ENCODE results near the gene IL4I1.

Gene IL4I1

GRCh38 chr19:49855676-49856573, 40.8 kb downstream of the IL4I1 start:
- Histone ChIP-seq H3K4me2 (ENCODE audit: low read length) (no peak overlapping the region), H4K20me1 (ENCODE audit: control insufficient read depth, insufficient read depth, low read depth, low read length) (peaks cover 13% of the 10 kb centered on the region; the same call in 1 of the 2 replicates), H3K4me3 (ENCODE audit: low read length) (no peak overlapping the region), H3F3A (ENCODE audit: control insufficient read depth, insufficient read depth) (peaks cover 8% of the 10 kb centered on the region), H3K27ac (ENCODE audit: low read depth, low read length) (no peak overlapping the region), H3K4me1 (ENCODE audit: control insufficient read depth, low read length) (peaks cover 24% of the 10 kb centered on the region), H3K36me3 (ENCODE audit: control insufficient read depth, low read length) (peaks cover 71% of the 10 kb centered on the region), H3K27me3 (ENCODE audit: control insufficient read depth, low read length) (no peaks in the 10 kb centered on the region; the same call in 1 of the 2 replicates), H3K9me3 (ENCODE audit: control insufficient read depth, insufficient read depth, low read length) (no peaks in the 10 kb centered on the region), H3K9me2 (replicated peaks; ENCODE audit: control insufficient read depth, low read length) (no peaks in the 10 kb centered on the region), H3K79me2 (ENCODE audit: control insufficient read depth, low read length) (peaks cover 33% of the 10 kb centered on the region)
- TF ChIP-seq EZH2phosphoT487 (IDR thresholded peaks at IDR 0.05; ENCODE audit: borderline replicate concordance, low read length) = no peak
- no peak for TF ChIP-seq CTCF (IDR thresholded peaks at IDR 0.05; ENCODE audit: low read depth, low read length, poor library complexity, severe bottlenecking)

- no peak overlapping the region for H3K4me2 ChIP-seq (ENCODE audit: low read length)
- peaks cover 65% of the 10 kb centered on the region for H3K36me3 ChIP-seq (ENCODE audit: control insufficient read depth, low read length)
- H4K20me1 ChIP-seq (ENCODE audit: control insufficient read depth, insufficient read depth, low read depth, low read length) = peaks cover 13% of the 10 kb centered on the region; the same call in 1 of the 2 replicates
- H3K4me3 ChIP-seq (ENCODE audit: low read length) = no peak overlapping the region
- no peaks in the 10 kb centered on the region for H3K9me3 ChIP-seq (ENCODE audit: control insufficient read depth, insufficient read depth, low read length)
- peaks cover 25% of the 10 kb centered on the region for H3K4me1 ChIP-seq (ENCODE audit: control insufficient read depth, low read length)
- H3K27ac ChIP-seq (ENCODE audit: low read depth, low read length) = no peak overlapping the region
- H3K79me2 ChIP-seq (ENCODE audit: control insufficient read depth, low read length) = peaks cover 33% of the 10 kb centered on the region
- H3F3A ChIP-seq (ENCODE audit: control insufficient read depth, insufficient read depth) = peaks cover 8% of the 10 kb centered on the region
- TF ChIP-seq CTCF (IDR thresholded peaks at IDR 0.05; ENCODE audit: low read depth, low read length, poor library complexity, severe bottlenecking) = no peak
- no peak for TF ChIP-seq EZH2phosphoT487 (IDR thresholded peaks at IDR 0.05; ENCODE audit: borderline replicate concordance, low read length)
- no peaks in the 10 kb centered on the region; the same call in 1 of the 2 replicates for H3K27me3 ChIP-seq (ENCODE audit: control insufficient read depth, low read length)
- no peaks in the 10 kb centered on the region for H3K9me2 ChIP-seq (replicated peaks; ENCODE audit: control insufficient read depth, low read length)
These were observed 41.4 kb downstream of the IL4I1 start for GRCh38 chr19:49855277-49855675.

DNA sequence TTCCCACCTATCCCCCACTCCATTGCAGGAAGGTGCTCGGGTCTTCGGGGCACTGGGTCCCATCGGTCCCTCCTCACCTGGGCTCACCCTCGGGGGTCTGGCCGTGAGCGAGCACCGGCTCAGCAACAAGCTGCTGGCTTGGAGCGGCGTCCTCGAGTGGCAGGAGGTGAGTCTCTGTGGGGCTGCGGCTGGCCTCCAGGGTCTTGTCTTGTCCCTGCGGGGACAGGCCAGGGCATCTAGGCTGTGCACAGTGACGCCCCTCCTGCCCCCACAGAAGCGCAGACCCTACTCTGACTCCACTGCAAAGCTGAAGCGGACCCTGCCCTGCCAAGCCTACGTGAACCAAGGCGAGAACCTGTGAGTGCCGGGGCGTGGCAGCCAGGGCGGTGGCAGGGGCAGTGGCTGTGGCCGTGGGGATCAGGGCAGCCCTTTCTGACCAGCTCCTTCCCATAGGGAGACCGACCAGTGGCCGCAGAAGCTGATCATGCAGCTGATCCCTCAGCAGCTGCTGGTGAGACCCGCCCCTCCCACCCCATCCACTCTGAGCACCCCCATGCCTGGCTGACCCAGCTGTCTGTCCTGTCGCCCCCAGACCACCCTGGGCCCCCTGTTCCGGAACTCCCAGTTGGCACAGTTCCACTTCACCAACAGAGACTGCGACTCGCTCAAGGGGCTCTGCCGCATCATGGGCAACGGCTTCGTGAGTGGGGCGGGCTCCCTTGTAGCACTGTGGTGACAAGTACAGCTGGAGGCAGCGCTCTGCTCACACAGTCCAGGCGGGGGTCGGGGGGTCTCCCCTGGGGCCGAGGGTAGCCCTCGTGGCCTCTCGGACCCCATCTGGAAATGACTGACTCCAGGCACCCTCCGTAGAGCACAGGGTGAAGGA, 42.1 kb downstream of the IL4I1 start:
- Histone ChIP-seq H3K9me3 (ENCODE audit: control insufficient read depth, insufficient read depth, low read length) (no peaks in the 10 kb centered on the region), H3K4me3 (ENCODE audit: low read length) (no peak overlapping the region), H3K79me2 (ENCODE audit: control insufficient read depth, low read length) (peaks cover 33% of the 10 kb centered on the region), H3K27me3 (ENCODE audit: control insufficient read depth, low read length) (no peaks in the 10 kb centered on the region; the same call in 1 of the 2 replicates), H4K20me1 (ENCODE audit: control insufficient read depth, insufficient read depth, low read depth, low read length) (peaks cover 13% of the 10 kb centered on the region; the same call in 1 of the 2 replicates), H3K9me2 (replicated peaks; ENCODE audit: control insufficient read depth, low read length) (no peaks in the 10 kb centered on the region), H3K4me1 (ENCODE audit: control insufficient read depth, low read length) (peaks cover 30% of the 10 kb centered on the region), H3K27ac (ENCODE audit: low read depth, low read length) (no peak overlapping the region), H3K36me3 (ENCODE audit: control insufficient read depth, low read length) (peaks cover 58% of the 10 kb centered on the region), H3K4me2 (ENCODE audit: low read length) (no peak overlapping the region), H3F3A (ENCODE audit: control insufficient read depth, insufficient read depth) (peaks cover 8% of the 10 kb centered on the region)
- TF ChIP-seq CTCF (IDR thresholded peaks at IDR 0.05; ENCODE audit: low read depth, low read length, poor library complexity, severe bottlenecking) (no peak), EZH2phosphoT487 (IDR thresholded peaks at IDR 0.05; ENCODE audit: borderline replicate concordance, low read length) (no peak)
